KG1 (cell line): ENCODE measurements around the gene PHKA2.

Experiments
- DNase-seq: peaks from one replicate; lab custom pipeline; 2025; lab: John Stamatoyannopoulos, UW

The PHKA2 gene

DNA sequence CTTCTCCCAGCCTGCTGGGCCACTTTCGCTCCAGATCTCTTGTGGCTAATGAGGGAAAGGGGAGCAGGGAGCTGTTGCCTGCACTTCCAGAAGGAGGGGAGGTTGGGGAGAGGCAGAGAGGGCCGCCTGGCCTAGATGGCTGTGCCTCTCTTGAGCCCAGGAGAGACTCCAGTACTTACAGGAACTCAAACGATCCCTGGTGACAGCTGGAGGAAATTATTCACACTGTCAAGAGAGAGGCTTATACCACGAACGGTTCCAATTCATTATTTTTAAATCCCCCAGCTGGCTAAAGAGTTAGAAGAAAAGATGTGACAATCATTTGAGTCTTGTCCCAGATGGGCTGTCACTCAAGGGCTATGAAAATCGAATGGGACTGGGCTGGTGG is 96.1 kb downstream of the PHKA2 start:
- no peak for DNase-seq

GRCh38 chrX:18887177-18887824 is 96.6 kb downstream of the PHKA2 start:
- no peak for DNase-seq

- peak; percentile 1 for DNase-seq
Observed at GRCh38 chrX:18886344-18887161, 97.4 kb downstream of the PHKA2 start.

DNA sequence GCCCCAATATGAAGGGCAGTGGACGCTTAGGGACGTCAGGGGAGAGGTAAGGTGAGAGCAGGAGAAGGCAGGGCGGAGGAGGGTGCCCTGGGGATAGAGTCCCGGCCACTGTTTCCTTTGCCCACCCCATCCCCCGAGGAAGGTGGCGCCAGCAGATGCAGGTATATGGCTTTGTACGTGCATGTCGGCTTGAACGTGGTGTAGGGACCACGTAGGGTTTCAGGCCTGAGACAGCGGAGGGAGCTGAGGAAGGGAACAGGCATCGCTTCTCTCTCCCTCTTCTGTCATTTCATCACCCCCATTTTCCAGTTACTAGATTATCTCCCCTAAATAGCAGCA is 97.9 kb downstream of the PHKA2 start:
- no peak for DNase-seq

GRCh38 chrX:18885328-18886004 is 98.4 kb downstream of the PHKA2 start:
- DNase-seq = no peak

- no peak for DNase-seq
Observed at GRCh38 chrX:18884916-18885315, 99.0 kb downstream of the PHKA2 start.

DNA sequence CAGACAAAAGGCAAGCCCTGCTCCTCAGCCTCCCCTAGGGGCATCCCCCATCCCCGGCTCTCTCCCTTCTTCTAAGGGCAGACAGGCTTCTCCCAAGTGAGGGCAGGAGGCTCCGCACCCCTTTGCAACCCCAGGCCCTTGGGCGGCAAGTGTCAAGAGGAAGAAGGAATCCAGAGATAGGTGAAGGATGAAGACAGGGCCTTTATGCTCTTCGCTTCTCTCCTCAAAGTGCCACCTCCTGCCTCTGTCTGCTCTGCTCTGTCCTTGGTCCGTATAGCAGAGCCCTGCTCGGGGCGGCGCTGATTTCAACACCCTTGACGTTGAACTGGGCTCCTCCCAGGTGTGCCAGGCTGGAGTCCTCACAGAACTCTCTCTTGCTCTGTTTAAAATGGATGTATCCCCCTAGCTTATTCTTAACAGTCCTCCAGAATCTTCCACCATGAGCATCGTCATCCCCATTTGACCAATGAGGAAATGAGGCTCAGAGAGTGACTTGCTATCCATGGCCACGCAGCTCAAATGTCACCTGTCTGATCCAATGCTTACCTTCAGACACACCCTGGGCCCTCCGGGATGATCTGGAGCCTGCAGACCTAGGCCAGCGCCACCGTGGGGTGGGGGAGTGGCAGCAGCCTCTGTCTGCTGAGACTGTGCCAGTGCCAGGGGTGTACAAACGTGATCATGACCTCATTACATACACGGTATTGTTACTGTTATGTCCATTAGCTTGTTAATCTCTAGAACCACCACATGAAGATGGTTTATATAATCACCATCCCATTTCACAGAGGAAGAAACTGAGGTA is 99.8 kb downstream of the PHKA2 start:
- DNase-seq = no peak

DNA sequence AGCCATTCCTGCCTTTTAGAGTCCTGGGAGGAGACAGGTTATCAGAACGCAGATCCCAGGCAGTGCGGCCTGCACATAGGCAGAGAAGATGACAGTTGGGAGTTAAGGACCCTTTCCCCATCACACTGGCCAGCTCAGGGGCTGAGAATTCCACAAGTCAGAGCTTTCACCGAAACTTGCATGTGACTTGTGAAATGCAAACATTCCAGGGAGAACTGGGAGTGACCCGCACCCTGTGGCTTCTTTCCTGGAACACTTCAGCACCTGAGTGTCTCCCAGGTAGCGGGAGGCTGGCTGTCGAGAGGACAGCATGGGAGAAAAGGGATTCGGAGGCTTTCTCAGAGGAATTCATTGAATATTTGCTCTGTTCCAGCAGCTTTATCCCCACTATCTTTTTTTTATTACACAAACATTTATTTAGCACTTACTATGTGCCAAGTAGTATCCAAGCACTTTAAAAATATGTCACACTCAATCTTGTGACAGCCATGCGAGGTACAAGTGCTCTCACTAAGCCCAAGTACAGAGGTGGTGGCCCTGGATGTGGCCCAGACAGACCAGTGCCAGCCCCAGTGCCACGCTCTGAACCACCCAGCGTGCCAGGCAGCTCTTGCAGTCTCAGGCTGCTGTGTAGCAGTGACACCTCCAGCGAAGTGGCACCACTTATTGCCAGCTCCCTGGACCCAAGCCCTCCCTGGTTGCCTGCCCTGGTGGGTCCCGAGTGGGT is 100.5 kb downstream of the PHKA2 start:
- DNase-seq = no peak

DNA sequence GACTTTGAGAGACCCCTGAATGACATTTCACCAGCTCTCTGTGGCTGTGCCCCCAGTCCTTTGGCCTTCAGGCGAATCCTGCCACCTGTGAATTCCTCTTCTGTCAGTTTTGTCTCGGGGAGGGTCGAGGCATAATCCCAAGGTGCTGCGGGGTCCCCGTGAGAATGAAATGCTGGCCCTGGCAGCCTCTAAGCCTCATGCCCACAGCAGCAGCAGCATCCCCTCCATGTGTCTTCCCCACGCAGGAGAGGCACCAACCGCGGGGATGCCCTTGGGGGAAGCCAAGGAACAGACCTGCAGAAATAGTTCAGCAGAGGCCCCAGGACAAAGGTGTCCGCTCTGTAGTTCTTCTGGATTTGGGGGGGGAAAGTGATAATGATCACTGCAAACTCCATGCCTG is 104.8 kb downstream of the PHKA2 start:
- DNase-seq = no peak

DNA sequence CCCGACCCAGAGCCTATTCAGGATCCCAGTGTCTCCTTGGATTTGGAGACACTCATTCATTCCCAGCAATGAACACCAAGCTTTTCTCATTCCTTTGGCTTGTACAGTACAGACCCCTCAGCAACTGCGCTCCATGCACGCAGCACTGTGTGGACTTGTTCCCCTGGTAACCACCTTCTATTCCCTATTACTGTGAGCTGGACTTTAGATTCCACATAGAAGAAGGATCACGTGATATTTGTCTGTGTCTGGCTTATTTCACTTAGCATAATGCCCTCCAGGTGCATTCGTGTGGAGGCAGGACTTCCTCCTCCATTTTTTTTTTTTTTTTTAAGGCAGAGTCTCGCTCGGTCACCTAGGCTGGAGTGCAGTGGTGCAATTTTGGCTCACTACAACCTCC is 106.4 kb downstream of the PHKA2 start:
- no peak for DNase-seq

DNA sequence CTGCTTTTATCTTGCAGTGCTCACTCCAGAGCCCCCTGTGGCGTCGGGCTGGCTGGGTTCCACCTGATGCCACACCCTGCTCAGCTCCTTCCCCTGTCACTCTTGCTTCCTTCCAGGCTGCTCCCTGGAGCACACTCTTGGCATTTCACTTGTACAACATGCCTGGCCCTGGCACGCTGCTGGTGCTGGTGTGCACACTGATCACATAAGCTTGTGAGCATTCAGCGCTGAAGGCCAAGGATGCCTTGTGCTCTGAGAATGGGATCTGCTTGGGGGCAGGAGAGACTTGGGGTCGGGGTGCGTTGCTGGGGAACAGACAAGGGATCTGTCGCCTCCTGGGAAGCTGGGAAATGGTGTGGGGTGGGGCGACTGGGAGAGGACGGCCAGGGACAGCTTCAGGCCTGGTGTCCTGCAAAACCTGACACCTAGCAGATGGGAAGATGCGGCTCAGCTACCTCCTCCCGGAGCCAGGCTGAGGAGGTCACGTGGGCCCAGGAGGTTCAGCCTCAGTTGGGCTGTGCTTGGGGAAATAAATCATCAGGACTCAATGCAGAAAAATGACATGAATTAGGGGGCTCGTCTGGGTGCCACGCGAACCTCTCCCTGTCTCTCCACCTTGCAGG is 108.5 kb downstream of the PHKA2 start:
- DNase-seq = no peak

DNA sequence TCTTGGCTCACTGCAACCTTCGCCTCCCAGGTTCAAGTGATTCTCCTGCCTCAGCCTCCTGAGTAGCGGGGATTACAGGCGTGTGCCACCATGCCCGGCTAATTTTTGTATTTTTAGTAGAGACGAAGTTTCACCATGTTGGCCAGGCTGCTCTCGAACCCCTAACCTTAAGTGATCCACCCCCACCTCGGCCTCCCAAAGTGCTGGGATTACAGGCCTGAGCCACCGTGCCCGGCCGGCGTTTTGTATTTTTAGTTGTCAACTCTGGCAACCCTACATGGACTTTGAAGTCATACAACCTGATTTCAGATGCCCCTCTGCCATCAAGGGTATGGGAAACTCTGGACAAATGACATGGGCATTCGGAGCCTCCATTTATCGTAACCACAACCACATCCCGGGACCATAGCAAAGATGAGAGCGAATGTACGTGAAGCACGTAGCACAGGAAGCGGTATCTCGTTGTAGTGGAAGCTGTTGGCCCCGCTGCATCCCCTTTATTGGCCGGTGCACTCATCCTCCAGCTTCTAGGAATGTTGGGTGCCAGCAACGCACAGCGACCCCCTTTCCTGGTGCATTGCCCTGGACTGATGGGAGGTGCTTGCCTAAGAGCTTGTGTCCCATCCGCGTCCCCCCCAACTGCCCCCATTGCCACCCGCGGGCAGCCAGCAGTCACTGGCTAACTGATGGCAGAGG is 109.2 kb downstream of the PHKA2 start:
- no peak for DNase-seq

- no peak for DNase-seq
Observed at GRCh38 chrX:18873836-18874235, 110.1 kb downstream of the PHKA2 start.

DNA sequence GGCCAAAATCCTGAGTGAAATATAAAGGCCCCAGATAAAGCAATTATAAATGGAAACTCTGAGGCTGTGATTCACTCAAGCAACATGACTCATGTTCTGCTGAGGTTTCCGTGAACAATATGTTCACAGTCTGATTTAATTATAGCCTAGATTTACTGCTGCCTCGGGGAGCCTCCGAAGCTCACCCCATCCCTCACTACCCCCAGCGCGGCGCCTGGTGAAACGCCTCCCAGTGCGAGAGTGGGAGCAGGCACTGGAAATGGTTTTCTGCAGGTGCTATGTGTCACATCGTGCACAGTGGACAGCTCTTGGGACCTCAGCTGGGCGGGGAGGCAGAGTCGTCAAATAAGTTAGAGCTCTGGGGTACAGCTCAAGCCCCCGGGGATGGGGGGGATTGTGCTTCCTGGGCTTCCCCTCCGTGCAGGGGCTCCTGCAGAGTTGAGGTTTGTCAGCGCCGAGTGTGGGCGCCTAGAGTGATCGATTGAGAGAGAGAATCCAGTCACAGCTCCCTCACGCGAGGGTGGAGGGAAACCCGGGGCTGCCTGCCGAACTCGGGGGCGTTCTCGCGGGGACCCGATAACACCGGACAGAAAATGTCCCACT is 110.6 kb downstream of the PHKA2 start:
- DNase-seq = no peak

DNA sequence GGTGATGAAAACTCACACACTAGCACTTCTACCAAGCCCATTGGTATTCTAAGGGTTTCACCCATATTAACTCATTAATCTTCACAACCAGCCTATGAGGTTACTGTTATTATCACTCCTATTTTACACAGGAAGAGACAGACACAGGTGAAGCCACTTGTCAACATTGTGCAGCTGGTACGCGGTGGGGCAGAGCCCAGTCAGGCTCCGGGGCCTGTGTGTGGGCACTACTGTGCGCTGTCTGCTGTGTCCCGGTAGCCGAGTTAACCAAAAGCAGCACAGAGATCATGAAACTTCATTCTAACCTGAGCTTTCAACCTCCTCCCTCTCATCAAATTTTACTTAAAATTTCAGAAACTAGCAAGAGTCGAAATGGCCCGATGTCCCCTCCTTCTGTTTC is 111.3 kb downstream of the PHKA2 start:
- no peak for DNase-seq

- DNase-seq = no peak
Observed at GRCh38 chrX:18871970-18872369, 111.9 kb downstream of the PHKA2 start.

DNA sequence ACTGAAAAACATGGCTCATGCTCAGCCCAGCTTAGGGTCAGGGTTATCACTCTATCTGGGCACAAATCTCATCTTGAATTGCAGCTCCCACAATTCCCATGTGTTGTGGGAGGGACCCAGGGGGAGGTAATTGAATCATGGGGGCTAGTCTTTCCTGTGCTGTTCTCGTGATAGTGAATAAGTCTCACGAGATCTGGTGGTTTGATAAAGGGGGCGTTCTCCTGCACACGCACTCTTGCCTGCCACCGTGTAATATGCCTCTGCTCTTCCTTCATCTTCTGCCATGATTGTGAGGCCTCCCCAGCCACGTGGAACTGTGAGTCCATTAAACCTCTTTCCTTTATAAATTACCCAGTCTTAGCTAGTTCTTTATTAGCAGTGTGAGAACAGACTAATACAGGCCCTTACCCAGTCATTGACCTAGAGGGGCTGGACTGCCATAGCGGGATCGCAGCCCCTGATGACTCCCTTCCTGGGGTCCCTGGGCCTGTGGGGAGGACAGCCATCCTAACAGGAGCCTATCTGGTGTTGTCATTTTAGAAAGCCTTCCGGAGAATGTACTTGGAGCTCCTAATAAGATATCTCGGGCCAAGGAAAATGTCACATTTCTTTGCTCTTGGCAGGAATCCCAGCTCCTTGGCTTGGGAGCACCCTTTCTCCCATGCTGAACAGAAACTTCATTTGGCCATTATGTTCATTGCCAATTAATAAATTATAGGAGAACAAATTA is 112.6 kb downstream of the PHKA2 start:
- no peak for DNase-seq

DNA sequence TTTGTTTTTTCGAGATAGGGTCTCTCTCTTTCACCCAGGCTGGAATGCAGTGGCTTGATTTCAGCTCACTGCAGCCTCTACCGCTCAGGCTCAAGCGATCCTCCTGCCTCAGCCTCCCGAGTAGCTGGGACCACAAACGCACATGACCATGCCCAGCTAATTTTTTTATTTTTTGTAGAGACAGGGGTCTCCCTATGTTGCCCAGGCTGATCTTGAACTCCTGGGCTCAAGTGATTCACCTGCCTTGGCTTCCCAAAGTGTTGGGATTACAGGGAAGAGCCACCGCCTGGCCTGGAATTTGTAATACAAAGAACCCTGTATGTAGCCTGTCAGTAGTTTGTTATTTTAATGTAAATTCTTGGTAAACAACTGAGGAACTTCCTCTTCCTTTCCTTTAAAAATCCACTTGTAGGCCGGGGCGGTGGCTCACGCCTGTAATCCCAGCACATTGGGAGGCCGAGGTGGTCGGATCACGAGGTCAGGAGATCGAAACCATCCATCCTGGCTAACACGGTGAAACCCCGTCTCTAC is 119.5 kb downstream of the PHKA2 start:
- no peak for DNase-seq

DNA sequence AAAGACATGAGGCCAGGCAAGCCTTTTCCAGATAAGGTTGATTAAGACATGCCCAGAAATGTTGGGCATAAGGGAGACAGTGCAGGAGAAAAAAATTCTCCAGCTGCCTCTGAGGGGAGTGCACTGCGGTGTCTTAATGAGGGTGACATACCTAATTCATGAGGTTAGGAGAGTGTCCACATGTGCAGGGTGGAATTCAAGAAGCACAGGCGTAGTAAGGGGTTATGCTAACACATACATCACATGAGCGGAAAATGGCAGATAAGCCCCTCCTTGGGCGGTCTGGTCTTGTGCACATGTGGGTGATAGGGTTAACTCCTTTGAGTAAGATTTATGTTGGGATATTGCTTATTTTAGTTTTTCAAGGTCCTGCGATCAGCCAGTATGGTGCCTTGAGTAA is 122.4 kb downstream of the PHKA2 start:
- DNase-seq = no peak
